Measurements from ENCODE around the gene ANKRD52. TPM values are rescaled to one million over a fixed set of nuclear protein-coding genes. Genes with fewer than 3 reads are reported as not detected.

ANKRD52 gene
- total RNA-seq, 2 donors from 2014 or later = 47.4 to 54.8 TPM

DNA sequence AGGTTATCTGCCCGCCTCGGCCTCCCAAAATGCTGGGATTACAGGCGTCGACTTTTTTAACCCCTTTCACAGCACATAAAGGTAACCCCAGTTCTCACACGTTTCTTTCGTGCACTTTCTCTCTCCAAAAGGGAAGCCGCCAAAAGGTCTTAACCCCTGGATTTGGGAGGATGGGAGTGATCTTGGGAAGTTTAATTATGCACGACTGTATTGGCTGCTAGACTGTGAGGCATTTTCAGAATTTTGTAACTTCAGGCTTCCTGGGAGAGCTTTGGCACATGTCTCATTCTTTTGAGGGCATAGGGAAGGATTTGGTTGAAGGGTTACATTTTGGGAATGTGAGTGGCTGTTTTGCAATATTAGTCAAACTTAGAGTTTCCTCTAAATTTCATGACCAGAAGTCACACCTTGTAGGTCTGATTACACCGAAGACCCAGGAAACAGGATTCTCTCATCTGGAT lies 67.5 kb downstream of the ANKRD52 start:
- ATAC-seq (no peak), DNase-seq (no peak)
- intact Hi-C loops (cut with DNase I, micrococcal nuclease) = no loop called here

DNA sequence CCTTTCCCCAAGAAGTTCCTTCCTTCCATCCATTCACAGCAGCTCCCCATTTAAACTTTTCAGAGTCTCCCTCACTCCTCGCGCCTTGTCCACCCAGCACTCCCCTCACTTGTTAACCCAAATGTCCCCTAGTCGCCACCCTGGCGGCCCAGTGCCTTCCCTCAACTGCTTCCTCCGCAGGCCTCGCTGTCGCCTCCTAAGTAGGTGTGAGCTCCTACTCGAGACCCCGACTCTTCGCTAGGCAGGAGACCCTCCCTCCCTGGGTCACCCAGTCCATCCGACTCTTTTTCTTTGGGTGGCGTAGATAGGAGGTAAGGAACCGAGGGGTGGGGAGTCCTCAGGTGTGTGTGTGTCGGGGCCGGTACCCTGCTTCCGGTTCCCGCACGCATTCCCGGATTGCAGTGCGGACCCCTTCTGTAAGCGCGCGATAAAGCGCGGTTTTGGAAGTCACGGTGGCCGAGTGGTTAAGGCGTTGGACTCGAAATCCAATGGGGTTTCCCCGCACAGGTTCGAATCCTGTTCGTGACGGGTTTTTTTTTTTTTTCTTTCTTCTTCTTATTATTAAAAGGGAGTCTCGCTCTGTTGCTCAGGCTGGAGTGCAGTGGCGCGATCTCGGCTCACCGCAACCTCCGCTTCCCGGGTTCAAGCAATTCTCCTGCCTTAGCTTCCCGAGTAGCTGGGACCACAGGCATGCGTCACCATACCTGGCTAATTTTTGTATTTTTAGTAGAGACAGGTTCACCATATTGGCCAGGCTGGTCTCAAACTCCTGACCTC lies 68.1 kb downstream of the ANKRD52 start:
- intact Hi-C loops (cut with DNase I, micrococcal nuclease) = loop anchor here in 1 of 2 donors (2.0 to 10.0 kb wide), 2 partner anchors 31 to 65 kb away; partner anchors contain the start of genes ESYT1 and MYL6
- DNase-seq (peak; percentile 69 to 81), ATAC-seq (peak; percentile 58)

DNA sequence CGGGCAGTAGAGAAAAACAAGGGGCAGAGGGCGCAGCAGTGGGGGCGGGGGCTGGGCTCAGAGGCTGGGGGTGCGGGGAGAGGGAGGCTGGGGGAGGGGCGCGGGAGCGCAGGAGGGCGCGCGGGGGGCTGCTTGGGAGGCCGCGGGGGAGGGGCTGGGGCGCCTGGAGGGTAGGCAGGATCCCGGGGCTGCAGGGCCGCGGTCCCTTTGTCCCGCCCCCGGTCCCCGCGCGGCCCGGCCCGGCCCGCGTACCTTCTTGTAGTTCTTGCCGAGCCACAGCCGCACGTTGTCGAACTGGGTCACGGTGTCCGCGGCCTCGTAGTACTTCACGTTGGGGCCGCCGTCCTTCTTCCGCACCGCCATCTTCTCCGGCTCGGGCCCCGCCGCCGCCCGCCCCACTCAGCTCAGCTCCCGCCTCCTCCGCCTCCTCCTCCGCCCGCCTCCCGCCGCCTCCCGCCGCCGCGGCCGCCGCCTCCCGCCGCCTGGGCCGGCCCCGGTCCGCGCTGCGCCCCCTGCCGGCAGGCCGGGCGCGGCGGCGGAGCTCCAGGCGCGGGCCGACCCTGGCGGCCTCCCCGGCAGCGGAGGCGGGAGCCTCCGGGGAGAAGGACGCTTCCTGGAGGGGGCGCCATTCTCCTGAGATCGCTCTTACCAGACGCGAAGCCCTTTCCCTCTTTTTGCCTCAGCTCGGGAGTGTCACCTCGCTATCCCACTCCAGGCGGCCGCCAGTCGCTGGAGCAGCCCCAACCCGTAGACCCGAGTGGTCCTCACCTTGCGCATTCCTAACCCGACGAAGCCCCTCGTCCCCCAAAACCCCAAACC lies 68.9 kb downstream of the ANKRD52 start, which contains the start of gene SMARCC2:
Gene SMARCC2, minus strand, starts transcription at position 385 of the 819 bp plus-strand sequence. Its CDS starts 22 bp downstream, at position 363.
- intact Hi-C loops (cut with DNase I, micrococcal nuclease) = loop anchor here in 1 of 2 donors (2.0 to 10.0 kb wide), 2 partner anchors 31 to 65 kb away; partner anchors contain the start of genes ESYT1 and MYL6
- ATAC-seq = peak; percentile 80
- peak; percentile 89 to 96 for DNase-seq

DNA sequence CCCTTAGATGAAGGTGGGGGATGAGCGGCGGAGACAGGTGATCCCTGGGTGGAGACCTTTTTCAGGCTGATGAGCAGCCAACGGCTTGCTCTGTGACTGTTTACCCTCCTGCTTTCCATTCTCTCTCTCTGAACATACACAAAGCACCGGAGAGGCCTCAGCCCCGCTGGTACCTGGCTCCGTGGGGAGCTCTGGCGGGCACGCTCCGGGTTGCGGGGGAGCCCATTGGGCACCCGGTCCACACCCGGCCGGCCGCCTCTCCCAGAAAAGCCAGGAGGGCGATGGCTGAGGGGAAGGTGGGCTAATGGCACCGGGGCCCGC lies 69.4 kb downstream of the ANKRD52 start:
- DNase-seq = no peak
- ATAC-seq = peak; percentile 20
- intact Hi-C loops (cut with DNase I, micrococcal nuclease) = loop anchor here in 1 of 2 donors (2.0 to 10.0 kb wide), 2 partner anchors 30 to 64 kb away; partner anchors contain the start of genes ESYT1 and MYL6

DNA sequence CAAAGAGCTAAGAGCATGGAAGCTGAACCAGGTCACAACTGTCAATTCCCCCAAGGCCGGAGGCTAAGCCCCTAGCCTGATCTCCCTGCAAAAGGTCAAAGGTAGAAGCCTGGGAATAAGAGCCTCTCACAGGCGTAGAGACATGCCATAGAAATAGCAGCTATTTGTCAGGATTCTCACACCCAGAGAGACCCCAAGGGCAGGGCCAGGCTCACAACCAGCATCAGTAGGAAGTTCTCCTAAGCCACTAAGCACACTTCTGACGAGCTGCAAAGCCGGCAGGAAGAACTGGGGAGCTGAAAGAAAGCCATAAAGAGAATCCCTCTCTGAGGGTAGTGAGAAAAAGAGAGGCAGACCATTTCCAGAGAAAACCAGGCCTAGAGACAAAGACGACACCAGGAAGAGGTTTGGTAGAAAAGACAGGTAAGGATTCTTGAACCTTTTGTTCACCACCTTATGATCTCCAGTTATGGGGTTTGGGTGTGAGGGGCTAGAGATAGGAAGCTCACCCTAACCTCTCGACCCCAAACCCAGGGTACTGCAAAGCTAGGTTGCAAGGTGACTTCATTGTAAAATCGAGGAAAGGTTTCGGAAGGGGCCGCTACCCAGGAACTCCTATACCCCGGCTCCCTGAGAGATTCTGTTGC lies 69.9 kb downstream of the ANKRD52 start:
- intact Hi-C loops (cut with DNase I, micrococcal nuclease) = loop anchor here in 1 of 2 donors (2.0 to 10.0 kb wide), 2 partner anchors 29 to 63 kb away; partner anchors contain the start of genes ESYT1 and MYL6
- ATAC-seq = no peak

More for the DNA sequence above, 69.9 kb downstream of the ANKRD52 start:
- DNase-seq = no peak

Other genes starting within 250 kb of the ANKRD52 start
- 1 to 10 TPM; 3.9 to 5.0 TPM for gene IKZF4, start 237.3 kb downstream of the ANKRD52 start, total RNA-seq
- 10 to 100 TPM; 54.5 to 73.9 TPM for gene RPS26, start 216.5 kb downstream of the ANKRD52 start, total RNA-seq
- 100 to 1,000 TPM; 188 to 261 TPM for gene ERBB3, start 178.2 kb downstream of the ANKRD52 start, total RNA-seq
- 10 to 100 TPM; 59.6 to 80.9 TPM for gene PA2G4, start 153.8 kb downstream of the ANKRD52 start, total RNA-seq
- 1,000 to 10,000 TPM; 2,955 to 2,956 TPM for gene RPL41, start 141.8 kb downstream of the ANKRD52 start, total RNA-seq
- gene ZC3H10, start 140.1 kb downstream of the ANKRD52 start, total RNA-seq = 1 to 10 TPM; 3.5 to 4.1 TPM
- gene ESYT1, start 130.1 kb downstream of the ANKRD52 start, total RNA-seq = 10 to 100 TPM; 44.4 to 48.6 TPM
- gene MYL6B, start 105.8 kb downstream of the ANKRD52 start, total RNA-seq = 10 to 100 TPM; 17.1 to 21.9 TPM
- gene MYL6, start 100.0 kb downstream of the ANKRD52 start, total RNA-seq = 1,000 to 10,000 TPM; 1,832 to 2,224 TPM
- gene SMARCC2, start 68.9 kb downstream of the ANKRD52 start, total RNA-seq = 10 to 100 TPM; 81.7 to 85.6 TPM
- gene RNF41, start 36.5 kb downstream of the ANKRD52 start, total RNA-seq = 10 to 100 TPM; 31.5 to 35.1 TPM
- gene NABP2, start 34.0 kb downstream of the ANKRD52 start, total RNA-seq = 10 to 100 TPM; 23.2 to 29.5 TPM
- gene SLC39A5, start 28.3 kb downstream of the ANKRD52 start, total RNA-seq = 100 to 1,000 TPM; 152 to 244 TPM
- 1 to 10 TPM; 4.1 to 5.3 TPM for gene COQ10A, start 8.6 kb upstream of the ANKRD52 start, total RNA-seq
- gene CS, start 41.9 kb upstream of the ANKRD52 start, total RNA-seq = 100 to 1,000 TPM; 304 to 403 TPM
- gene CNPY2, start 57.6 kb upstream of the ANKRD52 start, total RNA-seq = 10 to 100 TPM; 70.8 to 90.5 TPM
- gene PAN2, start 75.6 kb upstream of the ANKRD52 start, total RNA-seq = 10 to 100 TPM; 46.4 to 53.8 TPM
- gene IL23A, start 80.5 kb upstream of the ANKRD52 start, total RNA-seq = not detected
- 10 to 100 TPM; 77.7 to 79.2 TPM for gene STAT2, start 101.7 kb upstream of the ANKRD52 start, total RNA-seq
- gene APOF, start 104.5 kb upstream of the ANKRD52 start, total RNA-seq = not detected
- gene TIMELESS, start 191.0 kb upstream of the ANKRD52 start, total RNA-seq = 1 to 10 TPM; 5.8 to 9.7 TPM
- not detected for gene MIP, start 196.3 kb upstream of the ANKRD52 start, total RNA-seq
- 1 to 10 TPM; 3.9 to 5.2 TPM for gene SPRYD4, start 210.2 kb upstream of the ANKRD52 start, total RNA-seq
- gene GLS2, start 229.8 kb upstream of the ANKRD52 start, total RNA-seq = 1 to 10 TPM in 1 of 2 donors, under 1 TPM in 1; 0.53 to 1.0 TPM

Measured in left colon (tissue), 2 donors.